ENCODE results near the gene NPFFR1.
"Not testable (repeated sequence)": the region's sequence is repeated elsewhere in the genome, so short reads cannot be mapped to it uniquely, and the experiment has no call there.

NPFFR1 gene

GRCh38 chr10:70266701-70267100 lies 17.1 kb downstream of the NPFFR1 start:
- no peak for TF ChIP-seq CTCF (IDR thresholded peaks at IDR 0.05; ENCODE audit: control insufficient read depth, insufficient read depth, low read depth, low read length, missing control alignments)
- no peak for DNase-seq (ENCODE audit: low read depth)
- no peak overlapping the region for H3K4me3 ChIP-seq (ENCODE audit: control insufficient read depth, low read depth, low read length)

GRCh38 chr10:70266056-70266455 lies 17.7 kb downstream of the NPFFR1 start:
- DNase-seq (ENCODE audit: low read depth): no peak
- TF ChIP-seq CTCF (IDR thresholded peaks at IDR 0.05; ENCODE audit: control insufficient read depth, insufficient read depth, low read depth, low read length, missing control alignments): no peak

GRCh38 chr10:70265032-70265689 lies 18.6 kb downstream of the NPFFR1 start:
- TF ChIP-seq CTCF (IDR thresholded peaks at IDR 0.05; ENCODE audit: control insufficient read depth, insufficient read depth, low read depth, low read length, missing control alignments): no peak
- no peak overlapping the region for H3K4me3 ChIP-seq (ENCODE audit: control insufficient read depth, low read depth, low read length)
- no peak for DNase-seq (ENCODE audit: low read depth)

More at GRCh38 chr10:70266056-70266455, 17.7 kb downstream of the NPFFR1 start:
- H3K4me3 ChIP-seq (ENCODE audit: control insufficient read depth, low read depth, low read length): no peak overlapping the region

GRCh38 chr10:70260734-70261133 lies 23.1 kb downstream of the NPFFR1 start:
- no peak for TF ChIP-seq CTCF (IDR thresholded peaks at IDR 0.05; ENCODE audit: control insufficient read depth, insufficient read depth, low read depth, low read length, missing control alignments)
- DNase-seq (ENCODE audit: low read depth): no peak

GRCh38 chr10:70260259-70260658 lies 23.5 kb downstream of the NPFFR1 start:
- DNase-seq (ENCODE audit: low read depth): no peak
- no peak for TF ChIP-seq CTCF (IDR thresholded peaks at IDR 0.05; ENCODE audit: control insufficient read depth, insufficient read depth, low read depth, low read length, missing control alignments)
- H3K4me3 ChIP-seq (ENCODE audit: control insufficient read depth, low read depth, low read length): no peak overlapping the region

More at GRCh38 chr10:70260734-70261133, 23.1 kb downstream of the NPFFR1 start:
- no peak overlapping the region for H3K4me3 ChIP-seq (ENCODE audit: control insufficient read depth, low read depth, low read length)

GRCh38 chr10:70258216-70258615 lies 25.6 kb downstream of the NPFFR1 start:
- no peak overlapping the region for H3K4me3 ChIP-seq (ENCODE audit: control insufficient read depth, low read depth, low read length)
- DNase-seq (ENCODE audit: low read depth): no peak
- no peak for TF ChIP-seq CTCF (IDR thresholded peaks at IDR 0.05; ENCODE audit: control insufficient read depth, insufficient read depth, low read depth, low read length, missing control alignments)

GRCh38 chr10:70257816-70258215 lies 26.0 kb downstream of the NPFFR1 start:
- H3K4me3 ChIP-seq (ENCODE audit: control insufficient read depth, low read depth, low read length); DNase-seq (ENCODE audit: low read depth): not testable (repeated sequence)
